ENCODE data around the gene TMEM11.

Gene TMEM11

DNA sequence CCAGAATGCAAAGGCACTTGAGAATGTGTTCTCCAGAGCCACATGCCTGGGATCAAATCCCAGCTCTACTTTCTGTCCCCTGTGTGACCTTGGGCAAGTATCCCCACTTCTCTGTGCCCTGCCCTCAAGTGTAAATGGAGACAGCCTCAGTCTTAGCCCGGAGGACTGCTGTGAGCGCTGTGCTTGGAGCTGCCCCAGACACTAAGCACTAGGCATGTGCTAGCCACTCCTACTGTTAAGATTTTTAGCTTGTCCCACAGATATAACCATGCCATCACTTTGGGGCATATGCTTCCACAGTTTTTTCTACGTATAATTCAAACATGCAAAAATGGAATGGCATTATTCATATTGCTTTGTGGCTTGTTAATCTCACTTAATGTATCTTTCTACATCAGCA, 29.4 kb downstream of the TMEM11 start:
- DNase-seq (ENCODE audit: low spot score) = no peak

DNA sequence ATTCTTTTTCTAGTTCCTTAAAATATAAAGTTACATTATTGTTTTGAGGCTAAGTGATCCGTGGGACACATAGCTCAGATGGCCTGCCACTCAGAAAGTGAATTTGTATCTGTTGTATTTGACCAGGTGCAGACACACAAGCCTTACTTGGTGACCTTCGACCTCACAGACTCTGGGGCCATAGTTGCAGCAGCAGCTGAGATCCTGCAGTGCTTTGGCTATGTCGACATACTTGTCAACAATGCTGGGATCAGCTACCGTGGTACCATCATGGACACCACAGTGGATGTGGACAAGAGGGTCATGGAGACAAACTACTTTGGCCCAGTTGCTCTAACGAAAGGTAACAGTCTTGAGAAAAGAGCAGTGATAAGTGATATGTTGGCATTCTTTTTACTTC, 30.5 kb downstream of the TMEM11 start:
- DNase-seq (ENCODE audit: low spot score) = no peak

DNA sequence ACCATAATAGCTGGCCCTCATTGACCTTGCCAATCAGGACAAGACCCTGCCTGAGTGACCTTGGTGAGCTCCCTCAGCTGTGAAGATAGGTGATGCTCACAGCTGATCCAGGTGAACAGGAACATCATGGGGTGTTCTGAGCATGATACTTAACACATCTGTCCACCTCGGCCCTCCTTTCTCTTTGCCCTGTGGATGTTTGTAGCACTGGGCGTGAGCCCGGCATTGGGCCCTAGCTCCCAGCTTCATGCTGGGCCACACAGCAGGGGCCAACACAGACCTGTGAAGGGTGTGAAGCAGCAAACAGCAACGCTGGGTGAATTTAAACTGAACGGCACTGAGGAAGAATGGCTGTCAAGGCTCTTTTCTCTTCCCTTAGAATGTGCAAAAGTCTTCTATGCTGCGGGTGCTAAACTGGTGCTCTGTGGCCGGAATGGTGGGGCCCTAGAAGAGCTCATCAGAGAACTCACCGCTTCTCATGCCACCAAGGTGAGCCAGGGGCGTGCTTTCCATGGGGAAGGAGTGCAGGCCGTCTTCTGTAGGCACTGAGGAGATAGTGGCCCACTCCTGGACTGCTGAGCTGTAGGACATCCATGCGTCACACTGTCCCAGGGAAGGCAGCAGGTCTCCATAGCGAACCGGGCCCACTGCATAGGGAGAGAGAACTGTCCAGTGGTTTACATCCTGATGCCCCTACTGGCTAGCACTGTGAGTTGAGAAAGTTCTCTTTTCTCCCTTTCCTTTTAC, 35.9 kb downstream of the TMEM11 start:
- no peak for DNase-seq (ENCODE audit: low spot score)

DNA sequence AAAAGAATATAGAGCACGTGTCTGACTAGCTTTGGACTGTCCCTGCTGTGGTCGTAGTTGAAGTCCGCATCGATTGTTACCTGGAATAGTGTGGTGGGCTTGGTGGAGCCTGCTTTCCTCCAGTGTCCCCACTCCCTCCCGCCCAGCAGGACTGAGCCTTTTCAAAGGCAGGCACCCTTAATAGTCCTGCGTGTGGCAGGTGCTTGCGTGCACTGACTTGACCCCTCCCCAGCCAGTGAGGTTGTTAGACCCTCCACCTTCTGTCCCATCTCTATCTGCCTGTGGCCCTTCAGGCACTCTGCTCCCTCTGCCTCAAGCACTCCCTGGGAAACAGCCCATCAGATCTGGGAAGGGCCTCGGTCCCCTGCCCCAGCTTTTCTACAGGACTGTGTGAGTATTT, 36.6 kb downstream of the TMEM11 start:
- no peak for DNase-seq (ENCODE audit: low spot score)

DNA sequence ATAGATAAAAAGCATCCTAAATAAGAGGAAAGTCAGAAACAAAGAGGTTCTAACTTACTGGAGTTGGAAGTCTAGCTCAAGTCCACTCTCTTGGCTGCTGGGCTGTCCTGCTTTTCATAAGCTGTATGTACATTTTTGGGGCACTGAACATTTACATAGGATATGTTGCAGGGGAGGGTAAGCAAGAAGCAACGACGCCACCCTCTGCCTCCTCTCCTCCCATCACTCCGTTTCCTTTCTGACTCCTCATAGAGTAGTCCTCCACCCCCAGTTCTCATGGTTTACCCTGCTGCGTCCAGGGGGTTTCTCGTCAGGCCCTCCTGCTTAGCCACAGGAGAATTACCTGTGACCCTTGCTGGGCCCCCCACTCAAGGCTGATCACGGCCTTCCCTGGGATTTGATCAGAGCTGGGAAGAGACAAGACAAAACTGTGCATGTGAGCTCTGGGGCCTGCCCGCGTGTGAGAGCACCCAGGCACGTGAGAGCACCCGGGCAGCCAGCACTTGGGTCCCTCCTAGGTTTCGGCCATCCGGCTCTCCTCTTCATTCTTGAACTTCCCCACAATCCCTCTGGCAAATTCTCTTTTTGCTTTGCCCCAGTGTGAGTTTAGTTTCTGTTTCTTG, 37.1 kb downstream of the TMEM11 start:
- no peak for DNase-seq (ENCODE audit: low spot score)

DNA sequence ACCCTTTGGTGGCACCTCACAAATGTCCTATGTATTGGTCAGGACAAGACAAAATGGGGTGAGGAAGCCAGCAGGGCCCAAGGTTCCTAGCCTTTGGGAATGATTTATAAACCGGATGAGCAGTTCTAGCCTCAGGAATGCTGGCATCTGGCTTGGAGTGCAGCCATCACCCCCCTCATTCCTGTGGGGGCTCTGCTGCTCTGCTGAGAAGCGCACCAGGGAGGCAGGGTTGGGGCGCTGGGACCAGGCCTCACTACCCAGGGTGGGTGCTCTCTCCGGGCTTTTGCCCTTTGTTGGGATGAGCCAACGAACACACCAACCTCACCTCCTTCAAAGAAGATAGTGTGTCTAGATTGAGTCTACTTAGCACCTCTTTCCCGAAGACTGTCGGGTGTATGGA, 39.2 kb downstream of the TMEM11 start:
- DNase-seq (ENCODE audit: low spot score) = no peak

DNA sequence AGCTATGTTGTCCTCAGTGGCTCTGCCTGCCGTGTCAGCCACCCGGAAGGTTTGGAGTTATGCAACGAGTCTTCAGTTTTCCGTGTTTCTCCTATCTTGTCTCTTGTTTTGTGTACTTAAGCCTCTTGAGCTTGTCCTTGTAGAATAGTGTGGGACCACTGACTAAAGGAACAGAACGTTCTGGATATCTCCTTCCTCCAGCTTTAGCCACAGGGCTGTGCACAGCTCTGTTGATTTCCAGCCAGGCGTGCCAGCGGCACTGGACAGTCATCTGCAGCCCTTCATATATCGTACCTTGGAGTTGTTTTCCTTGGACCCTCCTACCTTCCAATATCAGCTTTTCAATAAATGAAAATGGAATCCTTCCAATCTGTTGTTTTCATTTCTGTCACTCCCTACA, 39.8 kb downstream of the TMEM11 start:
- no peak for DNase-seq (ENCODE audit: low spot score)

DNA sequence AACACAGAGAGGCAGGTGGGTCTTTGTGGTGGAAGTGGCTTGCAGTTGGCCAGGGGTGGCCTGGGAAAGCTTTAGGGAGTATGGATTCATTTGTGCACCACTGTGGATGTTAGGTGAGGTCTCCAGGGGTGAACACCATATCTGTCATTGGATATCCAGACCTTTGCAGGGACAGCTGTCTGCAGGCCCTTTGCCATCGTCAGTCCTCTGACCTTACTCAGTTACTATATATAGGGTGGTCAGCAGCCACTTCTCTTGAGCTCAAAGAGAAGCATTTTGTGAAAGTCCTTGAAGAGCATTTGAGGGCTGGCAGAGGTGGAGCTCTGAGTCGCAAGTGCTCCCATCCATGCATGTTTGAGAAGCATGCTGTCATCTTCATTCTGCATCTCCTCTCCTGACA, 40.4 kb downstream of the TMEM11 start:
- DNase-seq (ENCODE audit: low spot score) = no peak

DNA sequence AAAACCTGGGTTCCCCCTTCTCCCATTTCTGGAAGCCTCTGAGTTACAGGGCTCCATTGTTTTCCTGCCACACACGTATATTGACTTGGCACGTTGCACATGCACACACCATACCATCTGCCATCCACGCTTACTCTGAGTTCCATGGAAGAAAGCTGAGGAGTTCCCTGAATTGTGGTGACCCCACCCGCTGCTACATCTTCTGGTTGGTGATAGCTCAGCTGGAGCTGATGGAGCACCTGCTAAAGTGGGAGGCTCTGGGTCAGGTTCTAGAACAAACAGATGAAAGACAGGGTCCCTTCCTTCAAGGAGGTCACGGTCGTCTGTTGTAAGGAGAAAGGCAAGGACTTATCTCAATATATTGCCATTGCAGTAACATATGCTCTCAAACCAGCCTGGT, 41.1 kb downstream of the TMEM11 start:
- no peak for DNase-seq (ENCODE audit: low spot score)

DNA sequence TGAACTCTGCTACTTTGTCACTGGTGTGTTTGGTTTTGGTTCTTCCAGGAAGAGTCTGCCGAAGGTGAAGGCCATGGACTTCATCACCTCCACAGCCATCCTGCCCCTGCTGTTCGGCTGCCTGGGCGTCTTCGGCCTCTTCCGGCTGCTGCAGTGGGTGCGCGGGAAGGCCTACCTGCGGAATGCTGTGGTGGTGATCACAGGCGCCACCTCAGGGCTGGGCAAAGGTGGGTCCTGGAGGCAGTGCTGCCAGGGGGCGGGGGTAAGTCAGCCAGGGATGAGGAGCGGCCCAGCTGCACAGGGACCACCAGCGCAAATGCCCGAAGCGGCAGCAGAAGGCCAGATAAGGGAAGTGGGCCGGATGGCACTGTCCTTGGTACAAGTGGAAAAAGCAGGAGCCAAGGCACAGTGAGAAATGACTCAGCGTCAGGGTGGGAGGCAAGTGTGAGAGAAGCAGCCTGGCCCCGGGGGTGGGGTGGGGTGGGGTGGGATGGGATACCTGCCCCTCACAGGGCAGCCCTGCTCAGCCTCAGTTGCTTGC, 41.9 kb downstream of the TMEM11 start:
- no peak for DNase-seq (ENCODE audit: low spot score)

DNA sequence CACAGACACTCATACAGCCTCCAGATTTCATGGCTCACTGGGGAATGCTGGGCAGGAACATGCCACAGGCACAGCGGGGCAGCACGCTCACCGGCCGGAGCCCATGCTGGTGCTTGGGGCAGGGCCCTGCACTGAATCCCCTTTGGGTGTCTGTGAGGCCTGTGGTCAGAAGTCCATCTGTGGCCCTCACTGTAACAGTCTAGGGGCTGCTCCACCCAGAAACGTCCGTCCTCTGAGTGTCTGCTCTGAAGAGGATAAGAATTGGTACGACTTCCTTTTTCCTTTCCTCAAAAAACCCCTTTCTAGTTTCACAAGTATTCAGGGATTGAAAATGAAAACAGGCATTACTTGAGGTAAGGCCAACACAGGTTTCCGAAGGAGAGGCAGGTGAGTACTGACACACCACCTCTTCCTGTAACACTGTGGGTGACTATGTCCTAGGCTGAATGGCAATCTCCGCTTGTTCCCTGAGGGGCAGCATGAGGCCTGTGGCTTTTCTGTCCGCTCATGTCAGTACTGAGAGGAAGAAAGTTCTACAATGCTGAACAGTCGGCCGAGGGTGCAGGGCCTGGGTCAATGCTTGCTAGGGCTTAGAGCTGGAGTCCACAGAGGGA, 42.5 kb downstream of the TMEM11 start:
- no peak for DNase-seq (ENCODE audit: low spot score)

DNA sequence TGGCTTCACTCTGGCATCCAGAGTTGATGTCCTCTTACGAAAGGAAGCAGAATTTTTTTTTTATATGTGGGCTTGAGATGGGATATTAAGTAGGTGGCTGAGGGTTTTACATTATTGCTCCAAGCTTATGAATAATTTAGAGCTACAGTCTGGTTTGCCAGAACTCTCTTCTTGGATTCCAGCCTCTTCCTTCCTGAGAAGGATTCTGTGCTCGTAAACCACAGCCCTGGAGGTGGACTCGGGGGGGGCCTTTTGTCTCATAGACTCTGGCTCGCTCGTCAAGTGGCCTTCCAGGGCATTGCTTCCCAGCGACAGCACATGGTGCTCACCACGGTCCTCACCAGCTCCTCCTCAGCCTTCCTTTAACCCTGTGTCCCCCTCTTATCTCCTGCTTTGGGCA, 43.2 kb downstream of the TMEM11 start:
- no peak for DNase-seq (ENCODE audit: low spot score)

DNA sequence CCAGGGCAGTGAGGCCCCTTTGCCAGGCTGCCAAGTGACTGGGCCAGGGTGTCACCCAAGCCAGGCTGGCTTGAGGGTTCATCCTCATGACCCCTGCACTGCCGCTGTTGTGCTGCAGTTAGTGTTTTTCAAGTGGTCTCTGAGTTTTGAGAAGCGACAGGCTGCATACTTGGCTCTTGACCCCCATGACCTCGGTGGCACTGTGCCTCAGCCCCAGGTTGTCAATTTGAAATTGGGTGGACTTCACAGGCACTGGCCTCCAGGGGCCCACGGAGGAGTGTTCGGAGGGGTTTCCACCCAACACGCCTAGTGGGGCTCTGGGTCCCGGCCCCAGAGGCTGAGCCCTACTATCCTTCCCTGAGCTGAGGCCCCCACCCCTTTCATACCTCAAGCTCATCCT, 44.5 kb downstream of the TMEM11 start:
- DNase-seq (ENCODE audit: low spot score) = no peak

DNA sequence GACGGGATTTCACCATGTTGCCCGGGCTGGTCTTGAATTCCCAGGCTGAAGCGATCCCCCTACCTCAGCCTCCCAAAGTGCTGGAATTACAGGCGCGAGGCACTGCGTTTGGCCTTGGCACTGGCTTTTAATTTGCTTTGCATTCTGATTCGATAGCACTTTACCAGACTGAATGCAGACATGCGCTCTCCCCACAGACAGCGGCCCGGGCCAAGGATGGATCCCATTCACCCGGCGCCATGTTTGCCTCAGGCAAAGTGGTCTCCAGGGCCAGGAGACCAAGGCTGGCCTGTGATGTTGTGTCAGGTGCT, 45.5 kb downstream of the TMEM11 start:
- no peak for DNase-seq (ENCODE audit: low spot score)

DNA sequence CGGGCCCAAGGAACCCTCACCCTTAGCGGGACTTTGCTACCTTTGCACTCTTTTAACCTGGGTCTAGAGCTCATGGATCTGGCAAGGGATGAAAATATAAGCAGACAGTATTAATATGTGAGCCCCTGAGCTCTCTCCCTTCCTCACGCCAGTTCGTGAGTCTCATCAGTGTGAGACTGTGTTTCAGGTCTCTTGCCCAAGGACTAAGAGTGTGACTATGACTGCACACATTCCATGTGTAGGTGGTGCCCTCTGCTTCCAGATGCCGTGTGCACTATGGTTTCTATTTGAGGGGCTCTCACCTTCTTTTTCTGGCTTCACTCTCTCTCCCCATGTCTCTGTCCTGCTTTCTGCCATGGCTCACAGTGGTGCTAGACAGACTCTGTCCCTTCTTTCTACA, 46.7 kb downstream of the TMEM11 start:
- DNase-seq (ENCODE audit: low spot score) = no peak

DNA sequence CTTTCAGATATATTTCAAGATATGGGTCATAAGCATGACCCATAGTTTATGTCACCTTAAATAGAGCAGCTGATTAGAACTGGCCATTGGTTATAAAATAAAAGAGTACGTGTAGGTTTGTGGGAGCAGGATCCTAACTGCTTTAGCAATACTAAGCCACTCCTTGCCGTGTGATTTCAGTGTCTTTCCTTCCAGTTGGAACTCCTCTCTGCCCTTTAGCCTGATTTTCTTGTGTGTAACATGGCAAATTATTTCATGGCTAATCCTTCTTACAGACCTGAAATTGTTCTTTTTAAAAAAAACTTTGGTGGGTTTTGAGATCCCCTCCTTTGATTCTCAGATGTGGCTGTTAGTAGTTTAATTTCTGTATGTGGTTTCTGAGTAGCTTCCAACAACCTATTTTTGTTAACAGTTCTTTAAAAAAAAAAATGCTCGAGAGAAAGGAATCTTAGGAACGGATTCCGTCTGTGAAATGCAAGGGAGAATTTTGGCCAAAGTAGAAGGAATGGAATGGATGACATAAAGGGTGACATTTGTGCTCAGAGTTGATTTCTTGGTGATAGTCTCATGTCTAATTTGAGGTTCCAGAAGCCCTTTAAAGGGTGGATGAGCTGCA, 47.3 kb downstream of the TMEM11 start:
- no peak for DNase-seq (ENCODE audit: low spot score)

DNA sequence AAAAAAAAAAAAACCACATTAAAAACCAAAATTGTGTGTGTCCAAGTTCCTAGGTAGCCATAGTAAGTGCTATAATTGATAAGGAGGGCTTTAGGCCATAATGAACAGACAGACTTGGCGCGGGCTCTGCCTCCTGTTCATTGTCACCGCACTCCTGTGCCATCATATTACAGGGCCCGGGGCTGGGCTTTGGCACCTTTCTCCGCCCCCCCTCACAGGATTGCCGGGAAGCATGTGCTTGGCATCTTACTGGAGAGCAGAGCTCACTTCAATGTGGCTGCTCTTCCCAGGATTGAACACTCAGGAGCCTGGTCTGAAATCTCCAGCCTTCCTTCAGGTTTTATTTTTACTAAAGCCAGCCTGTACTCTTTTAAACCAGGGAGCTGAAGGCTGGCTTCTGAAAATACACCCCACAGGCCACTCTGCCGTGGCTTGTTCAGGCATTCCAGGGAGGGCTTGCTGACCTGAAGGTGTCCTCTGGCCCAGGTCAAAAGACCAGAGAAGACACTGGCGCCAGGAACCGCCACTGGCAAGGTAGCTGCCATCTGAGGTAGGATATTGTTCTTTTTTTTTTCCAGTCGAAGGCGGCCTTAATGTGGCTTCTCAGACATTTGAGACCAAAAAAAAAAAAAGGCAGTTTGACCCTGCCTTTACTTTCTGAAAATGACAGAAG, 47.9 kb downstream of the TMEM11 start:
- DNase-seq (ENCODE audit: low spot score) = no peak

DNA sequence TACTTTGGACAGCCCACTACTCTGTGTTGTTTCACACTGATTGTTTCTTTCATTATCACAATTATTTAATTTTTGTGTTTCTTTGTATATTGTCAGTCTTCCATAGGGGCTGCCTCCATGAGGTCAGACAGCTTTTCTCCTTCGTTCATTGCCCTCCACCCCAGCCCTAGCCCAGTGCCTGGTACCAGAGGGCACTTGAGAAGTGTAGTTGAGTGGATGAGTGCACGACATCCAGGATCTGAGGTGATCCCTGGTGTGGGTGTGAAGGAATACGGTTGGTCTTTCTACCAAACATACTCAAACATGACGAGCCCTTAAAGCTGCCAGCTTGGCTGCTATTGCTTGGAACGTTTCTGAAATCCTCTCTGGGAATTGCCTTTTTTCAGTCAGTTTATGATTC, 49.3 kb downstream of the TMEM11 start:
- no peak for DNase-seq (ENCODE audit: low spot score)

DNA sequence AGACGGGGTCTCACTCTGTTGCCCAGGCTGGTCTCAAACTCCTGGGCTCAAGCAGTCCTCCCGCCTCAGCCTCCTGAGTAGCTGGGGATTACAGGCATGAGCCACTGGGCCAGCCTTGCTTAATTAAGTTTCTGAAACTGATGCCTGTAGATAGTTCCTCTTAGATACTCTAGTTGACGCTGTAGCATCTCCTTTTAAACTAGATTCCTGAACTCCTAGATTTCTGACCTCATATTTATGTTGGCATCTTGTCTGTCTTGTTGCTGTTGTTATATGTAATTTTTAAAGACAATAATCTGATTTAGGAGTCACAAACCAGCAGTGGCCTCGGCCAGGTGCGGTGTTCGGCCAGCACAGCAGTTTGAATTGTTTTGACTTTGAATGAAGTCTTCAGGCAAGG, 49.7 kb downstream of the TMEM11 start:
- no peak for DNase-seq (ENCODE audit: low spot score)

DNA sequence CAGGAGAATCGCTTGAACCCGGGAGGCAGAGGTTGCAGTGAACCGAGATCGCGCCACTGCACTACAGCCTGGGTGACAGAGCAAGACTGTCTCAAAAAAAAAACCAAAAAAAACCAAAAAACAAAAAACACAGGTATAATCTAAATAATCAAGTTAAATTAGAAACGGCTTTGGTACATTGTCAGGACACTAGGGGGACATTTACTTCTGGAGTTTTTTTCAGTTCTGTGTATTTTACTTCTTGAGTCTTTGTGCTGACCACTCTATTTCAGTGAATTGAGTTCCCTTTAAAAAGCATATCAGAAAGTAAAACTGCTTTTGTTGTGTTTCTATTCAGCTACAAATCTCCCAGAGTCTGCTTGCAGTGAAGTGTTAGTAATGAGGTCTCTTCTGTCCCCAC, 50.9 kb downstream of the TMEM11 start:
- DNase-seq (ENCODE audit: low spot score) = no peak

DNA sequence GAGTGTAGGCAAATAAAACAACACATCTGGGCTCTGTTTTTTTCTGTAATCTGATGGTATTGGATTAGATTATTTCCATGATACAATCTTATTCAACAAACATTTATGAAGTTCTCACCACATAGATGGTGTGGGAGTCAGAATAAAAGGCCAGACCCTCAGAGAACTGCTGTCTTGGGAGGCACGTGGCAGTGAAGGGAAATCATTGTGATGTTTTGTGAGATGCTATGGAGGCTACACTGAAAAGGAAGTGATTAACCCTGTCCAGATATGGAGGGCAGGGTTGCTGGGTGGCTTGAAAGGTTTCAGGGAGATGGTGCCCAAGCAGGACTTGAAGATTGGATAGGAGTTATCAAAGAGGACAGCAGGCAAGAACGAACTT, 51.6 kb downstream of the TMEM11 start:
- no peak for DNase-seq (ENCODE audit: low spot score)

DNA sequence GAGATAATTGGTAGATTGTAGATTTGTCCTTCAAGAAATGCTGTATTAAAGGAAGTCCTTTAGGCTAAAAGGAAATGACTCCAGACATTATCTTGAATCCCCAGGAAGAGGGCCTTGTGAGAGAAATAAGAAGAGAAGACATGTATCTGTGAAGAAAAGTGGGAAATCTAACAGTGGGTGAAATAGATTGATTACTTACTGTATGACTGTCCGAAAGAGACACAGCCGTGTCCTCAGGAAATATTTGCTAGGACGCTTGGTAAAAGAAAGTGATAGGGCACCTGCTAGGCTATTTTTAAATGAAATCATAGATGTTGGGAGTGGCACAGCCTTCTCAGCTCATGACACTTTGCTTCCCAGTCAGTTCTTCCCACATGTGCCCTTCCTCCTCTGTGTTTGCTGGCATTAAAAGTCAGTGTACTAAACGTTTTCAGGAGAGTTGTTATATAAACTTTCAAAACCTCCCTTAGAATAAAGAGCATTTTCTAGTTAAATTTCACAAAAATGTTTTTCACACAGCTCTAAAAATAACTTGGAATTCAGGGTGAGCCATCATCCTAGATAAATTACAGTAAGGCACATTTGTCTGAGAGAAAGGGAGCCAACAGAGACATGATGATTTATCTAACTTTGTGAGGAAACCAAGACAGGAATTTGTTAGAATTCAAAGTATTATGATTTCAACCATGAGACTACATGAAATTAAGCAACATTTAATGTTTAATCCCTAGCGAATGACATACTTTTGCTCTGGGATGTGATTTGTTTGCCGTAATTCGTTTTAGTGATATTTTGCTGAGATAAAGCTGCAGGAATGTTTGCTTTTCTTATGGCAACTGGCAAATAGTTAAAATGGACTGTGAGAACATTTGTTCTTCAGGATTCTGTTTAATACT, 52.2 kb downstream of the TMEM11 start:
- DNase-seq (ENCODE audit: low spot score) = no peak
